Cardiac muscle cell (in vitro differentiated cells and primary cell): ENCODE measurements around the gene BOD1. TPM values are rescaled to one million over a fixed set of nuclear protein-coding genes. Genes with fewer than 3 reads are reported as not detected.

Experiments
- DNase-seq, 2 donors: peaks; one replicate each; pipeline versions ENCODE4 v3.0.0 to v3.0.0-alpha.2; 2010 to 2017; ENCODE audit warnings: low read depth in 1 of 2, low spot score in 1 of 2
- H3K27ac ChIP-seq: fragments of 200-600 bp; sonication (generic); 2 replicates; pipeline ENCODE4 v1.5.1; 2016
- H3K27me3 ChIP-seq: fragments of 200-600 bp; sonication (generic); 2 replicates; pipeline ENCODE4 v1.6.0; 2016; ENCODE audit warnings: control low read depth
- H3K36me3 ChIP-seq: fragments of 200-600 bp; sonication (generic); 2 replicates; pipeline ENCODE4 v1.5.1; 2016; ENCODE audit warnings: control low read depth
- H3K4me1 ChIP-seq: fragments of 200-600 bp; sonication (generic); 2 replicates; pipeline ENCODE4 v1.8.1; 2017; ENCODE audit warnings: low read depth, mild to moderate bottlenecking, mixed run types
- H3K4me3 ChIP-seq: fragments of 200-600 bp; sonication (generic); 2 replicates; pipeline ENCODE4 v1.5.1; 2016; ENCODE audit warnings: mild to moderate bottlenecking
- H3K9me3 ChIP-seq: fragments of 200-600 bp; sonication (generic); 2 replicates; pipeline ENCODE4 v1.5.1; 2017; ENCODE audit warnings: low read depth, mild to moderate bottlenecking, control low read depth
- polyA plus RNA-seq: library from polyadenylated mRNA; unstranded; fragments of >200 nt; fragmentation: Nextera tagmentation; extraction: Ambion mirVana; gene quantifications from 2 replicates; pipeline ENCODE4 v1.2.1, GENCODE V29; 2016
- total RNA-seq: library from RNA; depleted of rRNA; stranded (reverse); fragments of >200 nt; gene quantifications from 2 replicates; pipeline ENCODE4 v1.2.3, GENCODE V29; 2016
- TF ChIP-seq, protein P1 (sequence below): IDR thresholded peaks from 2 replicates; pipeline ENCODE4 v1.5.1; 2012; ENCODE audit warnings: low read depth, mild to moderate bottlenecking, low read length

Gene BOD1
- total and polyA plus RNA-seq, 2 experiments from 2014 or later: 80.5 to 94.9 TPM

DNA sequence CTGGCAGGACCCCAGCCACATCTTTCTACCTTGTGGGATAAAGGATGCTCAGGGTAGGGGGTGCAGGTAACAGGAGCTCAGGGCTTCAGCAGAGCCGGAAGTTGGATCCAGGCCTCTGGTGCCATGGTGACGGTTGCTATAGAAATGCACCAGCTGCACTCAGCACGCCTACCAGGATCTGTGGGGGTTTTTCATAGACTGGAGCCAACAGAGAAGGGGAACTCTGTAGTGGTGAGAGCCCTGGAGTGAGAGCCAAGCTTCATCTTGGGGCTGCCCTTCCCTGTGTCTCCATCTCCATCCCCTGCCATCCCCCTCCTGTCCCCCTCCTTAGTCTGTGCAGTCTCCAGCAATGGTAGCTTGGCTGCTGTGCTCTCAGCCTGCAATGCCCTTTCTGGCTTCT, 27.5 kb upstream of the BOD1 start:
- Histone ChIP-seq H3K27me3 (no peaks in the 10 kb centered on the region), H3K9me3 (no peaks in the 10 kb centered on the region), H3K27ac (no peak overlapping the region), H3K4me3 (no peak overlapping the region), H3K36me3 (no peaks in the 10 kb centered on the region), H3K4me1 (peaks cover 11% of the 10 kb centered on the region)
- DNase-seq: peak; percentile 23 to 31
- TF ChIP-seq, protein P1, sequence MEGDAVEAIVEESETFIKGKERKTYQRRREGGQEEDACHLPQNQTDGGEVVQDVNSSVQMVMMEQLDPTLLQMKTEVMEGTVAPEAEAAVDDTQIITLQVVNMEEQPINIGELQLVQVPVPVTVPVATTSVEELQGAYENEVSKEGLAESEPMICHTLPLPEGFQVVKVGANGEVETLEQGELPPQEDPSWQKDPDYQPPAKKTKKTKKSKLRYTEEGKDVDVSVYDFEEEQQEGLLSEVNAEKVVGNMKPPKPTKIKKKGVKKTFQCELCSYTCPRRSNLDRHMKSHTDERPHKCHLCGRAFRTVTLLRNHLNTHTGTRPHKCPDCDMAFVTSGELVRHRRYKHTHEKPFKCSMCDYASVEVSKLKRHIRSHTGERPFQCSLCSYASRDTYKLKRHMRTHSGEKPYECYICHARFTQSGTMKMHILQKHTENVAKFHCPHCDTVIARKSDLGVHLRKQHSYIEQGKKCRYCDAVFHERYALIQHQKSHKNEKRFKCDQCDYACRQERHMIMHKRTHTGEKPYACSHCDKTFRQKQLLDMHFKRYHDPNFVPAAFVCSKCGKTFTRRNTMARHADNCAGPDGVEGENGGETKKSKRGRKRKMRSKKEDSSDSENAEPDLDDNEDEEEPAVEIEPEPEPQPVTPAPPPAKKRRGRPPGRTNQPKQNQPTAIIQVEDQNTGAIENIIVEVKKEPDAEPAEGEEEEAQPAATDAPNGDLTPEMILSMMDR: no peak

DNA sequence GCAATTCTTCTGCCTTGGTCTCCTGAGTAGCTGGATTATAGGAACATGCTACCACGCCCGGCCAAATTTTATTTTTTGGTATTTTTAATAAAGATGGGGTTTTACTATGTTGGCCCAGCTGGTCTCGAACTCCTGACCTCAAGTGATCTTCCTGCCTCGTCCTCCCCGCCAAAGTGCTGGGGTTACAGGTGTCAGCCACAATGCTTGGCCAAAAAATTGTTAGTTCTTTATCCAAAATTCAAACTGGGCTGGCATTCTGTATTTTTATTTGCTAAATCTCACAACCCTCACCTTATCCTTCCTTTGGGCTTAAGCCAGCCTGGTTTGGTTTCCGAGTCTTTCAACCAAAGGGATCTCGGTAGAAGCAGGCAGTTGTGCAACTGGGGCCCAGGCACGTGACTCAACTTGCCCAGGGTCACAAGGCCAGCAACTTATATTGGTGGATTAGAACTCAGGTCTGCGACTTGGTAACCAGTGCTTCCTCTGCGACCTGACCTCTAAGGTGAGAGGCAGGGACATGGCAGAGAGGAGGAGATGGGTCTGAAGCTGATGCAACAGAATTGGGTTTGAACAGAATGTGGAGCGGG, 26.5 kb upstream of the BOD1 start:
- Histone ChIP-seq H3K9me3 (no peaks in the 10 kb centered on the region), H3K4me3 (no peak overlapping the region), H3K4me1 (peaks cover 11% of the 10 kb centered on the region), H3K27ac (no peak overlapping the region), H3K27me3 (no peaks in the 10 kb centered on the region), H3K36me3 (no peaks in the 10 kb centered on the region)
- no peak for DNase-seq
- TF ChIP-seq, protein P1: no peak

DNA sequence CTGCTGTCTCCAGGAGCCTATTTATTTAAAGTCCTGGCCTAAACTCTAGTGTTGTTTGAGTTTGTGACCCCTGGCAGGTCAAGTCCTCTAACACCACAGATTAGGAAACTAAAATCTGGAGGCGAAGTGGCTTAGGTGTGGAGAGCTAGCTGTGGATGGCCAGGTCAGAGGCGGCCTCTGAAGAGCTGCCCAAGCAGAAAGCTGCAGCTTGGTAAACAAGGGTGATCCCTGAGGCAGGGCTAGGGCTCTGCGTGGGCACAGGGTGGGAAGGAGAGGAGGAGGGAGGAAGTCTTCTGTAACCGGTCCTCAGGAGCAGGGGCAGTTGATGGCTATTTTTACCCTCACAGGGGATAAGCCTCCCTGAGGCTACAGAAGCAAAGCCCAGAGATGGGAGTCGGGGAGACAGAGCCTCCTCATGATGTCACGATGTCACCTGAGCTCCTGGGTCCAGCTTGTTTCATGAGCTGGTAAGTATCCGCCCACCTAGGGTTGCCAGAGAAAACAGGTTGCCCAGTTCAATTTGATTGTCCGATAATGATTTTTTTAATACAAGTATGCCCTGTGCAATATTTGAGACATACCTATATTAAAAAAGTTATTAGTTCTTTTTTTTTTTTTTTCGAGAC, 25.9 kb upstream of the BOD1 start:
- TF ChIP-seq, protein P1: no peak
- Histone ChIP-seq H3K4me3 (no peak overlapping the region), H3K27ac (peak overlapping the region; percentile 31), H3K9me3 (no peaks in the 10 kb centered on the region), H3K27me3 (no peaks in the 10 kb centered on the region), H3K36me3 (no peaks in the 10 kb centered on the region), H3K4me1 (peaks cover 11% of the 10 kb centered on the region)
- DNase-seq: no peak

DNA sequence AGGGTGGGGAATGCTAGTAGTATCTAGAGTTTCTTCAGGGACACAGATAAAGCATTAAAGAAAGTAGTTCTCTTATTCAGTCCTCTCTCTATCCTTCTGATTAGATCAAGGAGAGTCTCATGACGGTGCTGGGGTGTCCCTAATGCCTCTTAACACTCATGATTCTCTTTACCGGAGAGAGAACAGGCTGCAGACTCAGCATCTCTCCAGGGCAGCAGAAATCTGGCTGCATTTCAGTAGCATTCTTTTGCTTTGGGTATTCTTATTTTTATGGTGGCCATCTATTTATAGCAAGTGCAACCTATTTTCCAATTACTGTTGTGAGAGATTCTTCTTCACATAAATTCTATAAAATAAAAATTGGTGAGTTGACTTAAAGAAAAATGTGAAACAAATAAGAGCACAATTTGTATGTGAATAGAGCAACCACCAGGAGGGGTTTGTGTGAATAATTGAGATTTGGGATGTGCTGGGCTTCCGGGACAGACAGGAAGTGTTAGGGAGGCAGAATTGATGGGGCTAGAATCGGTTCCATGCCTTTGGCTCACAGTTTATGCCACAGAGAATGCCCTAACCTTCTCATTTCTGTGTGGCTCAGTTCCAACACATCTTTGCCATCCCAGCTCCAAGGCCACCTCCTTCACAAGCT, 23.8 kb upstream of the BOD1 start:
- no peak for DNase-seq
- H3K4me1 ChIP-seq: peaks cover 6% of the 10 kb centered on the region

DNA sequence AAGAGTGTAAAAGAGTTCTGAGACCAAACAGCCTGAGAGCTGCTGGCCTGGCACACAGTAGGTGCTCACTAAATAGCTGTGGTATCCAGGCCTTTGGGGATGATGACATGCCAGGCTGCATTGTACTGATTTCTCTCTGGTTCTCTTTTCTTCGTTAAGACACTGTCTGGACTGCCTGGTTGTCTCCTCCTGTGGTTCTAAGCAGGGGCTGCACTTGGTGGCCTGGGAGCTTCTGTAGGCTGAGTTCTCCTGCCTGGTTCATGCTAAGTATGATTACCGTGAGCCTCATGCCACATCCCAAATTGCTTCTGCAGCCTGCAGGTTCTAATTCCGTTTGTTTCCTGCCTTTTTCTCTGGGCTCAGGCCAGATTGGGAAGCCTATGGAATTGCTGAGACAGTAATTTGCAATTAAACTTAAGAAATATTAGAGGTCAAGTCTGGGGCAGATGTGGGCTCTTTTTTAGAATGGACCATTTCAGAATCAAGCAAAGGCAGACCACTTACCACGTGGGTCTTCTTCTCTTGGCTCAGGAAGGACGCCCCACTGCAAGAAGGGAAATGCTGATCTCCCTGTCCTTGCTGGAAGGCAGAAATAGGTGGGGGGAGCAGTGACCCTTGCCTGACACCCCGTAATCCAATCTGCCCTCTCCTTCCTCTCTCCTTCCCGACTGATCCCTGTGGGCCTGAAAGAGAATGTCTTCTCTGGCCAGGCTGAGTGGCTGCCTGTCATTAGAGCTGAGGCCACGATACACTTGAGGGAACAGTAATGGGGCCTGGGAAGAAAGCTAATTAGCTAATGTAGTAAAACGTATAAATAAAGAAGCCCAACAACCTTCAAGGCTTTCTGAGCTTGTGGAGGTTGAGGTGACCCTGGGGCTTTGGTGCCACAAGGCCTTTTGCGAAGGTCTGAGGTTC, 21.9 kb upstream of the BOD1 start:
- Histone ChIP-seq H3K9me3 (no peaks in the 10 kb centered on the region), H3K4me3 (no peak overlapping the region), H3K36me3 (no peaks in the 10 kb centered on the region), H3K27me3 (no peaks in the 10 kb centered on the region), H3K27ac (no peak overlapping the region), H3K4me1 (no peaks in the 10 kb centered on the region)
- no peak for DNase-seq
- TF ChIP-seq, protein P1: no peak

More for the DNA sequence above, 23.8 kb upstream of the BOD1 start:
- H3K9me3 ChIP-seq: no peaks in the 10 kb centered on the region
- no peak overlapping the region for H3K4me3 ChIP-seq
- TF ChIP-seq, protein P1: no peak
- no peak overlapping the region for H3K27ac ChIP-seq
- H3K27me3 ChIP-seq: no peaks in the 10 kb centered on the region
- H3K36me3 ChIP-seq: no peaks in the 10 kb centered on the region
